H1 (cell line): ENCODE measurements around the gene TMCC1. TPM values are rescaled to one million over a fixed set of nuclear protein-coding genes. Genes with fewer than 3 reads are reported as not detected.
A peak's percentile ranks its signal among the peaks of the same experiment; 100 is the strongest.

Experiments used
- CTCF ChIA-PET: fragments of 300-600 bp; sonication (Branson Sonifier 250); formaldehyde crosslinking; loops from one replicate; lab custom pipeline; 2021; ENCODE audit not compliant: partially characterized antibody; lab: Charles Lee
- POLR2A ChIA-PET: fragments of 300-600 bp; sonication (Branson Sonifier 250); formaldehyde crosslinking; loops from one replicate; lab custom pipeline; 2021; ENCODE audit warnings: inconsistent platforms; ENCODE audit not compliant: partially characterized antibody; lab: Charles Lee
- DNase-seq, 2 experiments: peaks; one replicate each; pipeline versions ENCODE4 v3.0.0 to v3.0.0-alpha.2; 2010 to 2022; ENCODE audit warnings: low spot score in 2 of 2, low read depth in 1 of 2, mixed read lengths in 1 of 2
- FAIRE-seq: peaks from 2 replicates; lab custom pipeline; 2011; peaks lifted over from hg19 to GRCh38; lab: Jason Lieb, UNC
- H2AFZ ChIP-seq: 2 replicates; pipeline ENCODE4 v1.8.1; 2012; ENCODE audit warnings: low read length, inconsistent platforms
- H2AK5ac ChIP-seq: 2 replicates; pipeline ENCODE4 v1.6.1; 2013; ENCODE audit warnings: low read depth, low read length
- H2BK120ac ChIP-seq: replicated peaks from 2 replicates; pipeline ENCODE3; 2013; ENCODE audit warnings: low read depth, low read length, inconsistent platforms
- H2BK12ac ChIP-seq: 2 replicates; pipeline ENCODE4 v1.6.1; 2013; ENCODE audit warnings: low read depth, low read length
- H2BK15ac ChIP-seq: 2 replicates; pipeline ENCODE4 v1.6.1; 2013; ENCODE audit warnings: low read length
- H2BK20ac ChIP-seq: 2 replicates; pipeline ENCODE4 v1.6.1; 2013; ENCODE audit warnings: low read length
- H2BK5ac ChIP-seq: 2 replicates; pipeline ENCODE4 v1.6.1; 2013; ENCODE audit warnings: low read depth, low read length
- H3K14ac ChIP-seq: 2 replicates; pipeline ENCODE4 v1.6.1; 2013; ENCODE audit warnings: inconsistent platforms; ENCODE audit not compliant: insufficient read length
- H3K18ac ChIP-seq: 2 replicates; pipeline ENCODE4 v1.6.1; 2013; ENCODE audit warnings: low read length; ENCODE audit errors: extremely low read depth
- H3K23ac ChIP-seq: 2 replicates; pipeline ENCODE4 v1.6.1; 2013; ENCODE audit warnings: inconsistent platforms; ENCODE audit not compliant: insufficient read length
- H3K23me2 ChIP-seq: 2 replicates; pipeline ENCODE4 v1.6.1; 2013; ENCODE audit warnings: low read depth, low read length
- H3K27ac ChIP-seq: 2 replicates; pipeline ENCODE4 v1.6.1; 2011; ENCODE audit warnings: low read depth, low read length, inconsistent platforms
- H3K27me3 ChIP-seq, 4 experiments: replicated peaks in 1 of 4; 1 replicate in 1 of 4; 2 replicates in 3 of 4; pipeline versions ENCODE4 v1.6.1 to v1.8.1; 2011 to 2013; ENCODE audit warnings: low read length in 3 of 4, mild to moderate bottlenecking in 3 of 4, inconsistent platforms in 2 of 4, mixed read lengths in 2 of 4, moderate library complexity in 1 of 4; ENCODE audit not compliant: control insufficient read depth in 3 of 4, insufficient read depth in 3 of 4; ENCODE audit errors: extremely low read depth in 1 of 4
- H3K36me3 ChIP-seq, 4 experiments: 2 replicates each; pipeline versions ENCODE4 v1.6.1 to v1.8.1; 2011 to 2013; ENCODE audit warnings: mild to moderate bottlenecking in 4 of 4, low read length in 3 of 4, moderate library complexity in 2 of 4, control low read depth in 1 of 4, inconsistent platforms in 1 of 4; ENCODE audit not compliant: insufficient read depth in 4 of 4, control insufficient read depth in 2 of 4
- H3K4ac ChIP-seq: replicated peaks from 2 replicates; pipeline ENCODE3; 2013; ENCODE audit warnings: low read length, low read depth, mixed read lengths, inconsistent platforms; ENCODE audit not compliant: insufficient read length
- H3K4me1 ChIP-seq, 4 experiments: replicated peaks in 1 of 4; 1 replicate in 1 of 4; 2 replicates in 3 of 4; pipeline versions ENCODE4 v1.6.1 to v1.8.1; 2011 to 2013; ENCODE audit warnings: low read length in 3 of 4, inconsistent platforms in 2 of 4, mixed read lengths in 1 of 4; ENCODE audit not compliant: insufficient read depth in 4 of 4, control insufficient read depth in 3 of 4
- H3K4me2 ChIP-seq, 2 experiments: 2 replicates each; pipeline versions ENCODE4 v1.6.1 to v1.8.1; 2011 to 2013; ENCODE audit warnings: low read depth in 2 of 2, low read length in 2 of 2, control low read depth in 1 of 2, inconsistent platforms in 1 of 2, mild to moderate bottlenecking in 1 of 2; ENCODE audit not compliant: insufficient read depth in 1 of 2
- H3K4me3 ChIP-seq, 4 experiments: fragments of 200-600, 300-600 bp in 1 of 4; sonication (generic), shearing (Covaris generic), sonication (Bioruptor Twin) in 1 of 4; 2 replicates each; pipeline versions ENCODE4 v1.5.1 to v1.8.1; 2011 to 2016; ENCODE audit warnings: low read length in 4 of 4, low read depth in 3 of 4, control low read depth in 2 of 4, inconsistent platforms in 2 of 4, mild to moderate bottlenecking in 2 of 4, mixed read lengths in 1 of 4, moderate library complexity in 1 of 4; ENCODE audit not compliant: insufficient read depth in 2 of 4; ENCODE audit errors: extremely low read depth in 1 of 4
- H3K56ac ChIP-seq: replicated peaks from 2 replicates; pipeline ENCODE3; 2013; ENCODE audit warnings: low read depth, mild to moderate bottlenecking, mixed read lengths, low read length, inconsistent platforms; ENCODE audit not compliant: insufficient read length
- H3K79me1 ChIP-seq: 2 replicates; pipeline ENCODE4 v1.6.1; 2013; ENCODE audit warnings: low read depth, low read length, control low read depth
- H3K79me2 ChIP-seq, 2 experiments: 2 replicates each; pipeline versions ENCODE4 v1.6.1 to v1.8.1; 2012 to 2013; ENCODE audit warnings: low read length in 2 of 2, mild to moderate bottlenecking in 2 of 2, inconsistent platforms in 1 of 2; ENCODE audit not compliant: insufficient read depth in 2 of 2, control insufficient read depth in 1 of 2
- H3K9ac ChIP-seq, 4 experiments: replicated peaks in 1 of 4; 1 replicate in 1 of 4; 2 replicates in 3 of 4; pipeline versions ENCODE4 v1.6.1 to v1.8.1; 2011 to 2013; ENCODE audit warnings: low read depth in 3 of 4, low read length in 3 of 4, control low read depth in 2 of 4, mild to moderate bottlenecking in 2 of 4, moderate library complexity in 2 of 4, inconsistent platforms in 1 of 4; ENCODE audit errors: extremely low read depth in 1 of 4
- H3K9me3 ChIP-seq, 2 experiments: 2 replicates each; pipeline versions ENCODE4 v1.6.1 to v1.8.1; 2012 to 2013; ENCODE audit warnings: mild to moderate bottlenecking in 2 of 2, moderate library complexity in 2 of 2, control low read depth in 1 of 2, inconsistent platforms in 1 of 2, low read depth in 1 of 2, low read length in 1 of 2, mixed read lengths in 1 of 2; ENCODE audit not compliant: insufficient read depth in 2 of 2
- H4K20me1 ChIP-seq, 2 experiments: replicated peaks in 1 of 2; 2 replicates each; pipeline versions ENCODE3 to v1.8.1; 2011 to 2013; ENCODE audit warnings: inconsistent platforms in 2 of 2, low read length in 2 of 2, mild to moderate bottlenecking in 1 of 2; ENCODE audit not compliant: insufficient read depth in 2 of 2, control insufficient read depth in 1 of 2
- H4K5ac ChIP-seq: 2 replicates; pipeline ENCODE4 v1.6.1; 2013; ENCODE audit warnings: low read length, low read depth, mixed read lengths, inconsistent platforms; ENCODE audit not compliant: insufficient read length
- H4K8ac ChIP-seq: 2 replicates; pipeline ENCODE4 v1.8.0; 2013; ENCODE audit warnings: mild to moderate bottlenecking, moderate library complexity, low read length, inconsistent platforms; ENCODE audit not compliant: insufficient read depth; ENCODE audit errors: extremely low read depth
- H4K91ac ChIP-seq: replicated peaks from 2 replicates; pipeline ENCODE3; 2013; ENCODE audit warnings: low read length, mixed read lengths, inconsistent platforms; ENCODE audit not compliant: insufficient read length
- BRCA1 ChIP-seq: IDR thresholded peaks from 2 replicates; pipeline ENCODE4 v1.6.1; 2012; ENCODE audit warnings: low read depth, low read length, improper control_type of control experiment
- CBX5 ChIP-seq: fragments of 300-800, 300-1000 bp; sonication (generic); IDR thresholded peaks from 2 replicates; pipeline ENCODE4 v1.7.1; 2016; ENCODE audit warnings: antibody characterized with exemption, low read length, low read depth
- HDAC2 ChIP-seq, 2 experiments: fragments of 300-600 bp in 1 of 2; sonication (generic) in 1 of 2; IDR thresholded peaks; 2 replicates each; pipeline ENCODE4 v1.6.1; 2011 to 2012; ENCODE audit warnings: low read depth in 2 of 2, low read length in 2 of 2, mild to moderate bottlenecking in 2 of 2, moderate library complexity in 2 of 2, borderline replicate concordance in 1 of 2, inconsistent platforms in 1 of 2
- KDM1A ChIP-seq: fragments of 200-600, 300-600 bp; sonication (generic); IDR thresholded peaks from 2 replicates; pipeline ENCODE4 v1.7.1; 2016; ENCODE audit warnings: mild to moderate bottlenecking, low read length, borderline replicate concordance
- WGBS, 2 experiments: shearing (Covaris generic) in 1 of 2; methylation state at CpG; one replicate each; pipeline versions ENCODE4 v1.1.6 to v1.1.7; 2013 to 2015; ENCODE audit warnings: low lambda C conversion rate in 2 of 2, mixed read lengths in 2 of 2, inconsistent platforms in 1 of 2, low coverage in 1 of 2, missing lambda C conversion rate in 1 of 2; ENCODE audit not compliant: insufficient replicate concordance in 2 of 2, insufficient coverage in 1 of 2, insufficient read length in 1 of 2; ENCODE audit errors: extremely low coverage in 1 of 2, missing lambda C conversion rate in 1 of 2; 5-methylcytosine and 5-hydroxymethylcytosine counted together
- polyA plus RNA-seq, 7 experiments: library from polyadenylated mRNA; depleted of rRNA in 3 of 7; stranded (reverse) in 5 of 7; unstranded in 2 of 7; fragments of >200 nt in 5 of 7; fragments of 200-250 nt in 2 of 7; gene quantifications; 1 replicate in 5 of 7; 2 replicates in 1 of 7; 4 replicates in 1 of 7; pipeline versions ENCODE4 v1.2.1 to v1.2.3, GENCODE V29; 2011 to 2013; ENCODE audit warnings: missing spikeins in 2 of 7, mixed read lengths in 2 of 7
- total RNA-seq: library from RNA; stranded (reverse); fragmentation: NEBNext Ultra II Directional; extraction: Animal tissue kit (Norgen Biotek cat#: 25700); gene quantifications from 2 replicates; pipeline ENCODE4 v1.2.1, GENCODE V29; 2021

Gene TMCC1
- total and polyA plus RNA-seq, 2 of the 8 experiments (the other 6 are each of a cell fraction or from before 2014, with no cell fraction given), result 10.4 to 27.1 TPM

- TF ChIP-seq HDAC2 (IDR thresholded peaks at IDR 0.05; ENCODE audit: borderline replicate concordance in 1 of 2, low read depth in 2 of 2, low read length in 2 of 2) (no peak), BRCA1 (no peak), CBX5 (no peak), KDM1A (0 out of 2 replicates have a peak, but pooled peaks have one; percentile 39)
- no peak overlapping the region for H2BK5ac ChIP-seq
These were observed 34.2 kb downstream of the TMCC1 start for GRCh38 chr3:129859272-129859671.

More at GRCh38 chr3:129859272-129859671, 34.2 kb downstream of the TMCC1 start:
- H2BK20ac ChIP-seq, result no peak overlapping the region
- no peak overlapping the region for H2BK12ac ChIP-seq
- no peak for FAIRE-seq
- H3K56ac ChIP-seq, result no peak overlapping the region
- no peak overlapping the region for H3K4ac ChIP-seq
- H4K5ac ChIP-seq, result no peak overlapping the region
- H3K79me1 ChIP-seq, result no peaks in the 10 kb centered on the region
- no peaks in the 10 kb centered on the region for H3K9me3 ChIP-seq
- H3K14ac ChIP-seq, result no peak overlapping the region
- no peak overlapping the region for H2BK120ac ChIP-seq
- no peak overlapping the region for H3K4me2 ChIP-seq
- H4K8ac ChIP-seq, result no peak overlapping the region
- no peak overlapping the region for H3K9ac ChIP-seq
- ChIA-PET POLR2A (no interaction called here), CTCF (interaction anchor here (1.3 kb wide), 1 partner anchor 29 kb away, joined by 3 read pairs; no protein-coding TSS in a partner anchor)
- H4K20me1 ChIP-seq, result no peaks in the 10 kb centered on the region
- H3K27me3 ChIP-seq, result no peaks in the 10 kb centered on the region
- H2BK15ac ChIP-seq, result no peak overlapping the region
- no peak overlapping the region for H3K27ac ChIP-seq
- DNase-seq, result no peak
- H3K18ac ChIP-seq, result no peak overlapping the region
- no peaks in the 10 kb centered on the region; a peak in 1 of 8 replicates for H3K36me3 ChIP-seq
- H4K91ac ChIP-seq, result no peak overlapping the region
- WGBS, 2 experiments, result 100% methylated on average over 4 of the region's 4 CpGs; no CpG with 5 or more reads in 1 of the 2 experiments
- no peaks in the 10 kb centered on the region for H3K4me1 ChIP-seq
- H3K4me3 ChIP-seq, result no peak overlapping the region
- no peak overlapping the region for H2AFZ ChIP-seq
- no peak overlapping the region for H3K23ac ChIP-seq
- H2AK5ac ChIP-seq, result no peak overlapping the region
- H3K79me2 ChIP-seq, result peaks cover 0 to 30% of the 10 kb centered on the region in 2 experiments; a peak in 2 of 4 replicates
- H3K23me2 ChIP-seq, result no peaks in the 10 kb centered on the region; the same call in 1 of the 2 replicates
